ENCODE data around the gene TSPAN14. TPM values are rescaled to one million over a fixed set of nuclear protein-coding genes. Genes with fewer than 3 reads are reported as not detected.

The TSPAN14 gene
- total and polyA plus RNA-seq, 10 of the 15 experiments (the other 5 are each of a cell fraction or from before 2014, with no cell fraction given) = 2.5 to 31.7 (median 17.9) TPM

- Histone ChIP-seq H3K4me2 (ENCODE audit: control insufficient read depth, insufficient read depth) (no peak overlapping the region), H3K4me3 (no peak overlapping the region), H2AFZ (ENCODE audit: control insufficient read depth, low read depth, low read length) (no peak overlapping the region), H3K36me3 (ENCODE audit: control insufficient read depth in 2 of 2, insufficient read depth in 2 of 2, low read length in 1 of 2) (no peaks in the 10 kb centered on the region), H3K27me3 (replicated peaks in 1 of 2; ENCODE audit: control insufficient read depth in 2 of 2, insufficient read depth in 2 of 2, low read length in 1 of 2) (peaks cover 0 to 3% of the 10 kb centered on the region in 2 experiments; a peak in 2 of 4 replicates), H3K4me1 (ENCODE audit: control insufficient read depth, insufficient read depth, low read length) (no peaks in the 10 kb centered on the region; the same call in 1 of the 2 replicates), H3K9ac (ENCODE audit: control insufficient read depth, insufficient read depth, low read length) (no peak overlapping the region), H3K9me3 (replicated peaks; ENCODE audit: control insufficient read depth, insufficient read depth, low read length) (no peaks in the 10 kb centered on the region), H3K27ac (ENCODE audit: control insufficient read depth, insufficient read depth) (no peak overlapping the region), H3K79me2 (ENCODE audit: control insufficient read depth, insufficient read depth, low read length) (no peaks in the 10 kb centered on the region), H4K20me1 (ENCODE audit: control insufficient read depth, insufficient read depth) (no peaks in the 10 kb centered on the region)
- 30% methylated on average over 1 of the region's 1 CpG for WGBS (ENCODE audit: insufficient coverage, insufficient replicate concordance, low lambda C conversion rate, missing lambda C conversion rate)
- SMC1A ChIA-PET (ENCODE audit: uncharacterized antibody, unreplicated experiment) = interaction anchor here (1.3 kb wide), 1 partner anchor 40 kb away, joined by 3 read pairs; no protein-coding TSS in a partner anchor
- POLR2A ChIA-PET = no interaction called here
- no peak for TF ChIP-seq IRF5 (IDR thresholded peaks at IDR 0.05; ENCODE audit: borderline replicate concordance)
- TF ChIP-seq CHD4 (IDR thresholded peaks at IDR 0.05) = no peak
- no peak for TF ChIP-seq TARDBP (IDR thresholded peaks at IDR 0.05; ENCODE audit: borderline replicate concordance)
- RAD21 ChIA-PET (ENCODE audit: unreplicated experiment) = no interaction called here
- no peak for FAIRE-seq
- ATAC-seq = no peak
- CTCF ChIA-PET = interaction anchor here (0.6 to 2.3 kb wide), 4 partner anchors 16 to 868 kb away, joined by 3 to 7 read pairs (median 3); no protein-coding TSS in a partner anchor
- intact Hi-C loops (cut with micrococcal nuclease; ENCODE audit: unreplicated experiment) (no loop called here), in situ Hi-C loops (cut with MboI) (no loop called here)
- BruUV-seq (replicated peaks) = no TSS peak
- no peak for DNase-seq (ENCODE audit: low read depth, low spot score)
Observed at GRCh38 chr10:80405035-80405434, 49.1 kb upstream of the TSPAN14 start.

GRCh38 chr10:80405626-80406025 lies 48.5 kb upstream of the TSPAN14 start:
- no peak overlapping the region for H3K9ac ChIP-seq (ENCODE audit: control insufficient read depth, insufficient read depth, low read length)
- WGBS (ENCODE audit: insufficient coverage, insufficient replicate concordance, low lambda C conversion rate, missing lambda C conversion rate) = 36% methylated on average over 4 of the region's 4 CpGs
- ChIA-PET CTCF (interaction anchor here (0.6 to 2.3 kb wide), 8 partner anchors 16 to 868 kb away, joined by 3 to 7 read pairs (median 3); no protein-coding TSS in a partner anchor), POLR2A (no interaction called here), RAD21 (ENCODE audit: unreplicated experiment) (no interaction called here), SMC1A (ENCODE audit: uncharacterized antibody, unreplicated experiment) (interaction anchor here (1.3 kb wide), 1 partner anchor 39 kb away, joined by 3 read pairs; no protein-coding TSS in a partner anchor)
- intact Hi-C loops (cut with micrococcal nuclease; ENCODE audit: unreplicated experiment) (no loop called here), in situ Hi-C loops (cut with MboI) (no loop called here)
- no peak for ATAC-seq
- BruUV-seq (replicated peaks) = no TSS peak
- H2AFZ ChIP-seq (ENCODE audit: control insufficient read depth, low read depth, low read length) = no peak overlapping the region
- no peak for FAIRE-seq
- no peak overlapping the region for H3K27ac ChIP-seq (ENCODE audit: control insufficient read depth, insufficient read depth)
- no peak overlapping the region for H3K4me3 ChIP-seq
- H3K79me2 ChIP-seq (ENCODE audit: control insufficient read depth, insufficient read depth, low read length) = no peaks in the 10 kb centered on the region
- no peaks in the 10 kb centered on the region for H3K36me3 ChIP-seq (ENCODE audit: control insufficient read depth in 2 of 2, insufficient read depth in 2 of 2, low read length in 1 of 2)
- H4K20me1 ChIP-seq (ENCODE audit: control insufficient read depth, insufficient read depth) = no peaks in the 10 kb centered on the region
- DNase-seq (ENCODE audit: low read depth, low spot score) = no peak
- H3K9me3 ChIP-seq (replicated peaks; ENCODE audit: control insufficient read depth, insufficient read depth, low read length) = no peaks in the 10 kb centered on the region
- no peak for TF ChIP-seq EZH2 (IDR thresholded peaks at IDR 0.05; ENCODE audit: borderline replicate concordance, control insufficient read depth, low read depth, low read length)
- TF ChIP-seq GABPA (IDR thresholded peaks at IDR 0.05; ENCODE audit: low read depth) = no peak
- TF ChIP-seq CHD4 (IDR thresholded peaks at IDR 0.05) = no peak
- no peak for TF ChIP-seq POU2F2 (IDR thresholded peaks at IDR 0.05; ENCODE audit: borderline replicate concordance, low read depth, low read length)
- no peak for TF ChIP-seq POLR2AphosphoS5 (IDR thresholded peaks at IDR 0.05; ENCODE audit: low read length)
- TF ChIP-seq NR2C1 (IDR thresholded peaks at IDR 0.05) = no peak
- TF ChIP-seq CHD2 (IDR thresholded peaks at IDR 0.05; ENCODE audit: borderline replicate concordance, low read depth, low read length) = no peak
- no peak for TF ChIP-seq SKIL (IDR thresholded peaks at IDR 0.05; ENCODE audit: low read depth, poor library complexity, severe bottlenecking)
- no peaks in the 10 kb centered on the region; the same call in 1 of the 2 replicates for H3K4me1 ChIP-seq (ENCODE audit: control insufficient read depth, insufficient read depth, low read length)
- H3K4me2 ChIP-seq (ENCODE audit: control insufficient read depth, insufficient read depth) = no peak overlapping the region
- H3K27me3 ChIP-seq (replicated peaks in 1 of 2; ENCODE audit: control insufficient read depth in 2 of 2, insufficient read depth in 2 of 2, low read length in 1 of 2) = peaks cover 0 to 3% of the 10 kb centered on the region in 2 experiments; a peak in 2 of 4 replicates
